Renal cortex interstitium (tissue), 15 donors: ENCODE results near the gene PIGH. TPM values are rescaled to one million over a fixed set of nuclear protein-coding genes. Genes with fewer than 3 reads are reported as not detected.
"Not testable (repeated sequence)": the region's sequence is repeated elsewhere in the genome, so short reads cannot be mapped to it uniquely, and the experiment has no call there.

Experiments
- DNase-seq, 11 donors: peaks; one replicate each; pipeline ENCODE4 v3.0.0-alpha.2; 2013; ENCODE audit warnings: low read depth in 9 of 11, low spot score in 4 of 11; ENCODE audit errors: extremely low read depth in 1 of 11
- long read RNA-seq, 16 experiments: transcript quantifications; one replicate each; lab custom pipeline, GENCODE V29; 2026
- polyA plus RNA-seq, 3 donors: library from polyadenylated mRNA; unstranded; fragments of 120-200 nt; gene quantifications; one replicate each; pipeline ENCODE4 v1.2.1, GENCODE V29; 2013; ENCODE audit not compliant: insufficient read length in 3 of 3

The PIGH gene
- polyA plus RNA-seq, result 10 to 100 TPM; 38.2 to 42.9 (median 41.4) TPM
- long read RNA-seq, donor 1, transcript PIGH-201 (4 exons, 1,420 nt), result major isoform, 10 of 12 reads
- long read RNA-seq, donor 1, partial matches to known transcripts, result 0 of 12 reads
- long read RNA-seq, donor 1, other reads (novel, unspliced or antisense), result 0 of 12 reads
- long read RNA-seq, donor 2, transcript PIGH-201 (4 exons, 1,420 nt), result major isoform, 10 of 16 reads
- long read RNA-seq, donor 2, partial matches to known transcripts, result 0 of 16 reads
- long read RNA-seq, donor 2, other reads (novel, unspliced or antisense), result 0 of 16 reads
- long read RNA-seq, donor 3, transcript PIGH-201 (4 exons, 1,420 nt), result major isoform, 18 of 24 reads
- long read RNA-seq, donor 3, partial matches to known transcripts, result 0 of 24 reads
- long read RNA-seq, donor 3, other reads (novel, unspliced or antisense), result 0 of 24 reads
- long read RNA-seq, donor 4, transcript PIGH-201 (4 exons, 1,420 nt), result major isoform, 16 of 18 reads
- long read RNA-seq, donor 4, partial matches to known transcripts, result 0 of 18 reads
- long read RNA-seq, donor 4, other reads (novel, unspliced or antisense), result 0 of 18 reads
- long read RNA-seq, donor 5, result 0 reads
- long read RNA-seq, donor 6, transcript PIGH-201 (4 exons, 1,420 nt), result major isoform, 12 of 13 reads
- long read RNA-seq, donor 6, partial matches to known transcripts, result 0 of 13 reads
- long read RNA-seq, donor 6, other reads (novel, unspliced or antisense), result 0 of 13 reads
- long read RNA-seq, donor 7, transcript PIGH-201 (4 exons, 1,420 nt), result major isoform, 13 of 14 reads
- long read RNA-seq, donor 7, partial matches to known transcripts, result 0 of 14 reads
- long read RNA-seq, donor 7, other reads (novel, unspliced or antisense), result 0 of 14 reads
- long read RNA-seq, donor 8, result 0 reads
- long read RNA-seq, donor 9, transcript PIGH-201 (4 exons, 1,420 nt), result major isoform, 17 of 18 reads
- long read RNA-seq, donor 9, partial matches to known transcripts, result 0 of 18 reads
- long read RNA-seq, donor 9, other reads (novel, unspliced or antisense), result 0 of 18 reads
- long read RNA-seq, donor 10, transcript PIGH-201 (4 exons, 1,420 nt), result major isoform, 11 of 14 reads
- long read RNA-seq, donor 10, partial matches to known transcripts, result 0 of 14 reads
- long read RNA-seq, donor 10, other reads (novel, unspliced or antisense), result 0 of 14 reads
- long read RNA-seq, donor 11, transcript PIGH-201 (4 exons, 1,420 nt), result major isoform, 16 of 19 reads
- long read RNA-seq, donor 11, partial matches to known transcripts, result 0 of 19 reads
- long read RNA-seq, donor 11, other reads (novel, unspliced or antisense), result 0 of 19 reads
- long read RNA-seq, donor 12, transcript PIGH-201 (4 exons, 1,420 nt), result major isoform, 7 of 7 reads
- long read RNA-seq, donor 12, partial matches to known transcripts, result 0 of 7 reads
- long read RNA-seq, donor 12, other reads (novel, unspliced or antisense), result 0 of 7 reads
- long read RNA-seq, donor 13, result 0 reads
- long read RNA-seq, donor 14, transcript PIGH-201 (4 exons, 1,420 nt), result major isoform, 13 of 17 reads
- long read RNA-seq, donor 14, partial matches to known transcripts, result 0 of 17 reads
- long read RNA-seq, donor 14, other reads (novel, unspliced or antisense), result 0 of 17 reads
- long read RNA-seq, donor 15, transcript PIGH-201 (4 exons, 1,420 nt), result major isoform, 11 of 11 reads
- long read RNA-seq, donor 15, partial matches to known transcripts, result 0 of 11 reads
- long read RNA-seq, donor 15, other reads (novel, unspliced or antisense), result 0 of 11 reads
- long read RNA-seq, donor 16, transcript PIGH-201 (4 exons, 1,420 nt), result major isoform, 33 of 40 reads
- long read RNA-seq, donor 16, partial matches to known transcripts, result 0 of 40 reads
- long read RNA-seq, donor 16, other reads (novel, unspliced or antisense), result 0 of 40 reads

GRCh38 chr14:67599698-67600561, at the start of gene PIGH:
TSS of gene PIGH (minus strand) at chr14:67600268. CDS start at chr14:67600203, 65 bp downstream.
- DNase-seq, result peak in 10 of 11 donors; percentile 62 to 85 (median 78)

DNA sequence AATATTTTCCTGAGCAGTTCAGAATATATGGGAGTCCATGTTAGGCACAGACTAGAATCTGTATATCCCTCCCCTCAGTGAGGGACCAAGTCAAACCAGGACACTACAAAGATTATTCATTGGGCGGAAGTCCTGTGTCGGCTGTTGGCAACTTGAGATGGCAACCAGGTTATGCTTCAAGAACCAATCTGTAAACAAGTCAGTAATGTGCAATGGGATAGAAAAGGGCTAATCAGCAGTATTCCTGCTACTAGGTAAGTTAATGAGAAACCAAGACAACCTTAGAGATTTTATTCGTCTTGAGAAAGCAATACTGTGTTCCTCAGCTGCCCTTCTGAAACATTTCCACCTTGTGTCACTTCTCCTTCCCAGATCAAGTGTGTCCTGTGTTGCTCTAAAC, 46.1 kb upstream of the PIGH start:
- DNase-seq, result peak in 4 of 11 donors; percentile 2 to 41 (median 8)

DNA sequence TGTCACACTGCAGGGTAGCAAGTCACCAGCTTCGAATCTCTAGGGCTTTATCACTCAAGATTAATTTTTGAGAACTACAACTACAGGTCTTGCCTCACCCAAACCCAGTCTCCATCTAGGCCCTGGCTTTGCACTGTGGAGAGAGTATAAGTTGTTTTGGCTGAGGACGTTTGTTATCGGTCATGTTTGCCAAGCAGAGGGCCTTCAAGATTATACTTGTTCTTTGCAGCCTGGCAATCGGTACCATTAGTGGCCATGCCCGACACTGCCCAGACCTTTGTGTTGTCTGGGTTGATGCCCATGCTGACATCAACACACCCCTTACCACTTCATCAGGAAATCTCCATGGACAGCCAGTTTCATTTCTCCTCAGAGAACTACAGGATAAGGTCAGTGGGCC, 45.3 kb upstream of the PIGH start:
- DNase-seq, result no peak

DNA sequence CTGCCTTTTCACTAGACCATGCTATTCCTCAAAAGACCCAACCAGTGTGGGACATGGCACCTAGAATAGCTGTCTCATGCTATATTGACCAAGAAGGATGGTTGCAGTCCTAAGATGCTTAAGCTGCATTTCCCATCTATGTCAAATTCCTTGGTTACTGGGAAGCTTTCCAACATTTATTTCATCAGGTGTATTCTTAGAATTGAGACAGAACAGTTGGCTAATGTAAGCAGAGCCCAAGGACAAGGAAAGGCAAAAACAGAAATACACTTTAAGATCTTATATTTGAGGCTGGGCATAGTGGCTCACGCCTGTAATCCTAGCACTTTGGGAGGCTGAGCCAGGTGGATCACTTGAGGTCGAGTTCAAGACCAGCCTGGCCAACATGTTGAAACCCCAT, 44.4 kb upstream of the PIGH start:
- DNase-seq, result no peak

- DNase-seq, result no peak
Observed at GRCh38 chr14:67643713-67644112, 43.6 kb upstream of the PIGH start.

DNA sequence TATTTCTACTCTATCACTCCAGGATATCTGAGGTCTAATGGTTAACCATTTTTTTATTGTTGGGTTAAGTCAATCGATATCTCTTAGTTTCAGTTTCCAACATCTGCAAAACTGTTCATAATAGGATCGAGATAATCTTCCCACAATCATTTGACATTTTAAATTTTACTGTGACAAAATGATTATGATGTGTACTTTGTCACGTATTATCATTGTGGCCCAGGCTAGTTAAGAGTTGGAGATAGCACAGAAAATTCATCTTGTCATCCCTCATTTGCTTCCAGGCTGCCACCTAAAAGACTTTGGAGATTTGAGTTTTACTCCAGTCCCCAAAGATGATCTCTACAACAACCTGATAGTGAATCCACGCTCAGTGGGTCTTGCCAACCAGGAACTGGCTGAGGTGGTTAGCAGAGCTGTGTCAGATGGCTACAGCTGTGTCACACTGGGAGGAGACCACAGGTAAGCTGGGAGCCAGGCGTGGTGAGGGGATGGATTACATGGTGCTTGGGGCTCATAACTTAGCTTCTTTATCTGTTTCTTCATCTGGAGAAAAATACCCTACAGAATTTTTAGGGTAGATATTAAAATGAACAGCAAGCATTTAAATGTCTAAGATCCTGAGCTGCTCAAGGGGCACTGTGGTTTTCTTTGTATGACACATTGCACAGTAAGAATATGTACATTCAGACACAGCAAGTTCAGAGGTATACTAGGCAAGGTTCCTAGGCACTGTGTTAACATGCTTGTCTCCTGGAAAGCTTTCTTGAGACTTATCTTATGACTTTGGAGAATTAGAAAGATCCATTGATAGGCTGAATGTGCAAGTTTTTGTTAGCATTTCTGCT, 42.1 kb upstream of the PIGH start:
- DNase-seq, result no peak

DNA sequence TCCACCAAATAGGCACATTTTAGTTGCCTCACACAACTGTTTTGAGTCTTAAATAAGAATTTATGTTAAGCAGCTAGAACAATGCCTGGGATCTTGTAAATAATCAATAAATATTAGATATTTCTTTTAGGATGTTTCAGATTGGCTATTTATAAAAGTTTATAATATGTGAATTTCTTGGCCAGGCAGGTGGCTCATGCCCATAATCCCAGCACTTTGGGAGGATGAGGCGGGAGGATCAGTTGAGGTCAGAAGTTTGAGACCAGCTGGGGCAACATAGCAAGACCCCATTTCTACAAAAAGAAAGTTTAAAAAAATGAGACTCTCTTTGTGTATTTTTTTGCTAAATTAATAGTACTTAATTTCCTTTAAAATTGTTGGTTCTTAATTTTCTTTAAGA, 41.4 kb upstream of the PIGH start:
- DNase-seq, result no peak

DNA sequence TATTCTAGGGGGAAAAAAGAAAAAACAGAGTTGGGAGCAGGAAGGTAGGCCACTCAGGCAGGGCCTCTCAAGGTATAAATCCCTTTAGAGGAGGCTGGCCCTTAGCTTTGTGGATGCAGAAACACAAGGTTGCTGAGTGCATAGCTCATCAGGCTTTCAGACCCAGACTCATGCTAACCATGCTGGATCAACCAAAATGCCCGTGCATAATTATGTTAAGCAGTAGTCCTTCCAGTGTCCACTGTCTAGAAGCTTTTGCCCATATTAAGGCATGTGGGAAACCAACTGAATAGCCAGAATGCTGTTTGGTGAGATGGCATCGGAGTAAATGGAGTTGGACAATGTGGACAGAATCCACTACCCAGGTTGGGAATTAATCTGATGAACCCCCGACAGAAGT, 38.6 kb upstream of the PIGH start:
- DNase-seq, result no peak

DNA sequence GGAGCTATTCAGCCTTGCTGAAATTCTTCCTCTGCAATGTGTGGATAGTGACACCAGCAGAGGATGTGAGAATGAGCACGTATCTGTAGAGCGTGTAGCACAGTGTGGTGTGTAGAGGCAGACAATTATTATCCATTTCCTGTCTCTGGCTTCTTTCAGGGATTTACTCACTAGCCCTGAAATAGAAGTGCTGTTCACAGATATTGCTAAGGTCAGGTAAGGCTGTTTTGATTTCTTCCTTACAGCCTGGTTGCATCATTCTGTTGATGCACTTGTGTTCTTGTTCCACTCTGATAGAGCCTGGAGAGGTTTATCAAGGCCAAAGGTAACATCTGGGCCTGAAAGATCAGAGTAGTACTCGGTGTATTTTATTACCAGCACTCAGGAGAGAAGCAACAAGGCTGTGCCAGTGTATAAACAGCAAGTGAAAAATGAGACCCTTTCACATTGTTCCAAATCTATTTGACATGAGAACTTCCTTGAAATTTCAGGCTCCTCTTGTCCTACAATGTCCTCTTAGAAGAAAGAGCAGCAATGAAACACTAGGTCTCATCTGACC, 36.4 kb upstream of the PIGH start:
- no peak for DNase-seq

GRCh38 chr14:67633451-67634147, 33.5 kb upstream of the PIGH start:
- no peak for DNase-seq

DNA sequence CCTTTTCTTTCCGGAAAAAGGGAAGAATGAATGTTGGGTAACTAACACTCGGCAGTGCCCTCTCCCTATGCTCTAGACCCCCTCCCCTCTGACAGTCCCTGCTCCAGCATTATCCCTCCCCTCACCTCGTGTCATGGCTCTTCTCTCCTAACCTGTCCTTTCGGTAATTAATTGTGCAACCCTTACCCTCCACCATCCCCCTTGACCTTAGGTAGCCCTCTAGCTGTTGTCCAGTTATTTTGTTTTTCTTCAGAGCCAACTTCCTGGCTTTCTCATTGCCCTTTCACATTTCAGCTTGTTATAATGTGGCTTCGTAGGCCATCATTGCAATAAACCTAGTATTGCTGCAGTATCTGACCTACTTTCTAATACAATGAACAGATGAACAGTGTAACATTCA, 30.9 kb upstream of the PIGH start:
- DNase-seq, result no peak

- no peak for DNase-seq
Observed at GRCh38 chr14:67630186-67630585, 30.1 kb upstream of the PIGH start.

- DNase-seq, result no peak
Observed at GRCh38 chr14:67627519-67627918, 27.5 kb upstream of the PIGH start.

DNA sequence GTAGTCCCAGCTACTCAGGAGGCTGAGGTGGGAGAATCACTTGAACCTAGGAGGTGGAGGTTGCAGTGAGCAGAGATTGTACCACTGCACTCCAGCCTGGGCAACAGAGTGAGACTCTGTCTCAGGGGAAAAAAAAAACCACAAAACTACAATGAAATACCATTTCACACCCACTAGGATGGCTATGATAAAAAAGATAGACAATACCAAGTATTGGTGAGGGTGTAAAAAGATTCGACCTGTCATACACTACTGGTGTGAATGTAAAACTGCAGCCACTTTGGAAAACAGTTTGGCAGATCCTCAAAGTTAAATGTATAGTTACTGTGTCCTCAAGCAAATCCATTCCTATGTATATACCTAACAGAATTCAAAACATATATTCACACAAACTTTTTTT, 26.1 kb upstream of the PIGH start:
- DNase-seq, result not testable (repeated sequence)

DNA sequence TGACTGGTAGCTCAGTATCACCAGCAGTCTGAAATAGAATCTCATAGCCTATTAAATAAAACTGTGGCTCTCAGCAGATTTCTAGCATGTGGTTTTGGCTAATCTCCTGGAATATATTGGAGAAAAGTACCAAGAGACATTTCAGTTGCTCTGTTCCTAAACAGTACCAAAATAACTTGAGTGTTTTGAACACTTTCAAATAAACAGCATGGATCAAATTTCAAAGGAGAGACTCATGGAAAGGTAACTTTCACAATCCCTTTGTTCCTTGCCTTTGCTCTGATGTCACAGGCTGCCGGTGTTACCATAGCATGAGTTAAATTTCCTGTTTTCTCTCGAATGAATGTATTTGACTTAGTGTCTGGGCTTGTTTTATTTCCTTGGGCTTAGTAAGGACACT, 23.0 kb upstream of the PIGH start:
- peak in 1 of 11 donors; percentile 4 for DNase-seq
